ENCODE measurements around the gene SPRED3. TPM values are rescaled to one million over a fixed set of nuclear protein-coding genes. Genes with fewer than 3 reads are reported as not detected.

Gene SPRED3
- total and polyA plus RNA-seq, 2 donors (not counting 1 experiment from before 2014, with no cell fraction given) = 1.1 to 1.7 TPM

GRCh38 chr19:38399081-38399480 lies 10.6 kb downstream of the SPRED3 start:
- Mint-ChIP-seq H3K4me3 (no peak overlapping the region), H3K27me3 (peaks cover 38% of the 10 kb centered on the region), H3K4me1 (peaks cover 25% of the 10 kb centered on the region), H3K9me3 (ENCODE audit: insufficient read depth) (no peaks in the 10 kb centered on the region), H3K27ac (no peak overlapping the region)
- H4K20me1 ChIP-seq (ENCODE audit: control insufficient read depth, insufficient read depth, low read length, poor library complexity, severe bottlenecking) = no peaks in the 10 kb centered on the region
- TF ChIP-seq EZH2 (IDR thresholded peaks at IDR 0.05; ENCODE audit: borderline replicate concordance, insufficient read depth, low read depth, low read length, poor library complexity, severe bottlenecking) = no peak
- no peak for TF ChIP-seq CTCF (IDR thresholded peaks at IDR 0.05)
- H2AFZ ChIP-seq (ENCODE audit: insufficient read depth, low read depth, low read length, poor library complexity, severe bottlenecking) = no peak overlapping the region
- peaks cover 0 to 50% (median 19%) of the 10 kb centered on the region in 4 experiments for H3K27me3 ChIP-seq (replicated peaks in 1 of 4; ENCODE audit: control extremely low read depth in 1 of 4, control insufficient read depth in 3 of 4, insufficient read depth in 4 of 4, low read length in 3 of 4)
- H3K79me2 ChIP-seq (ENCODE audit: control insufficient read depth, insufficient read depth, low read length) = peaks cover 9% of the 10 kb centered on the region
- no peak overlapping the region for H3K4me2 ChIP-seq (replicated peaks; ENCODE audit: low read depth, low read length, poor library complexity, severe bottlenecking)
- peaks cover 0 to 11% (median 0%) of the 10 kb centered on the region in 3 donors for H3K9me3 ChIP-seq (ENCODE audit: control extremely low read depth in 1 of 3, control insufficient read depth in 2 of 3, insufficient read depth in 1 of 3, low read length in 2 of 3)
- intact Hi-C loops (cut with micrococcal nuclease) = no loop called here
- CTCF ChIA-PET = interaction anchor here (1.4 to 1.5 kb wide), 2 partner anchors 235 to 531 kb away, joined by 4 to 6 read pairs; partner anchors contain the start of genes MRPS12 and SARS2
- H3K27ac ChIP-seq (ENCODE audit: low read length in 2 of 2) = no peak overlapping the region
- no peaks in the 10 kb centered on the region for H3K36me3 ChIP-seq (replicated peaks in 1 of 2; ENCODE audit: control extremely low read depth in 1 of 2, control insufficient read depth in 1 of 2, extremely low read depth in 1 of 2, insufficient read depth in 2 of 2, low read length in 1 of 2)
- ATAC-seq (ENCODE audit: low read depth) (no peak), DNase-seq (no peak)
- H3K4me3 ChIP-seq (ENCODE audit: control extremely low read depth in 1 of 5, extremely low read depth in 1 of 5, insufficient read depth in 1 of 5, low read depth in 2 of 5, low read length in 4 of 5) = no peak overlapping the region
- POLR2A ChIA-PET = no interaction called here
- 79% methylated on average over 4 of the region's 9 CpGs for WGBS (ENCODE audit: insufficient coverage)
- no peak overlapping the region for H3K9ac ChIP-seq (ENCODE audit: low read length)
- H3K4me1 ChIP-seq (ENCODE audit: control insufficient read depth in 2 of 2, insufficient read depth in 2 of 2, low read length in 2 of 2) = peaks cover 19 to 27% of the 10 kb centered on the region in 2 donors

DNA sequence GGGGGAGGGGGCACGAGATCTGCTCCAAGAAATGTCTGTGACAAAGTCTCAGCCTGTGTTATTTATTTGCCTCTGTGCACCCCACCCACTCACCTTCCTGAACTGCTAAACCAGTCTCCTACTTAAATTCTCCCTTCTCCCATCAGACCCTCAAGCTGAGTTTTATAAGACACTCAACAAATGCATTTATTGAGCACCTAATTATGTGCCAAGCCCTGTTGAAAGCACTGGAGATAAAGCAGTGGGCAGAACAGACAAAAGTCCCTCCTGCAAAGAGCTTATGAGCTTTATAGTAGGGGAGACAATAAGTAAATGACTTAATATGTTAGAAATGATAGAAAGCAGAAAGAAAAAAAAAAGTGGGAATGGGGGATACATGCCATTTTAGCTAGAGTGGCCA lies 11.0 kb downstream of the SPRED3 start:
- no peaks in the 10 kb centered on the region for H3K36me3 ChIP-seq (replicated peaks in 1 of 2; ENCODE audit: control extremely low read depth in 1 of 2, control insufficient read depth in 1 of 2, extremely low read depth in 1 of 2, insufficient read depth in 2 of 2, low read length in 1 of 2)
- H3K4me3 ChIP-seq (ENCODE audit: control extremely low read depth in 1 of 5, extremely low read depth in 1 of 5, insufficient read depth in 1 of 5, low read depth in 2 of 5, low read length in 4 of 5) = no peak overlapping the region
- no peak overlapping the region for H3K4me2 ChIP-seq (replicated peaks; ENCODE audit: low read depth, low read length, poor library complexity, severe bottlenecking)
- H2AFZ ChIP-seq (ENCODE audit: insufficient read depth, low read depth, low read length, poor library complexity, severe bottlenecking) = no peak overlapping the region
- H3K9ac ChIP-seq (ENCODE audit: low read length) = no peak overlapping the region
- H3K4me1 ChIP-seq (ENCODE audit: control insufficient read depth in 2 of 2, insufficient read depth in 2 of 2, low read length in 2 of 2) = peaks cover 18 to 27% of the 10 kb centered on the region in 2 donors
- TF ChIP-seq EZH2 (IDR thresholded peaks at IDR 0.05; ENCODE audit: borderline replicate concordance, insufficient read depth, low read depth, low read length, poor library complexity, severe bottlenecking) (no peak), CTCF (IDR thresholded peaks at IDR 0.05) (no peak)
- ATAC-seq (ENCODE audit: low read depth) (no peak), DNase-seq (no peak)
- intact Hi-C loops (cut with micrococcal nuclease) = no loop called here
- Mint-ChIP-seq H3K27ac (no peak overlapping the region), H3K4me1 (peaks cover 26% of the 10 kb centered on the region), H3K27me3 (peaks cover 36% of the 10 kb centered on the region), H3K9me3 (ENCODE audit: insufficient read depth) (no peaks in the 10 kb centered on the region), H3K4me3 (no peak overlapping the region)
- 73% methylated on average over 1 of the region's 1 CpG for WGBS (ENCODE audit: insufficient coverage)
- CTCF ChIA-PET = interaction anchor here (1.4 to 1.5 kb wide), 2 partner anchors 235 to 531 kb away, joined by 4 to 6 read pairs; partner anchors contain the start of genes MRPS12 and SARS2
- H3K79me2 ChIP-seq (ENCODE audit: control insufficient read depth, insufficient read depth, low read length) = peaks cover 11% of the 10 kb centered on the region
- POLR2A ChIA-PET = no interaction called here
- no peak overlapping the region for H3K27ac ChIP-seq (ENCODE audit: low read length in 2 of 2)
- H3K9me3 ChIP-seq (ENCODE audit: control extremely low read depth in 1 of 3, control insufficient read depth in 2 of 3, insufficient read depth in 1 of 3, low read length in 2 of 3) = peaks cover 0 to 8% (median 0%) of the 10 kb centered on the region in 3 donors
- H4K20me1 ChIP-seq (ENCODE audit: control insufficient read depth, insufficient read depth, low read length, poor library complexity, severe bottlenecking) = no peaks in the 10 kb centered on the region
- H3K27me3 ChIP-seq (replicated peaks in 1 of 4; ENCODE audit: control extremely low read depth in 1 of 4, control insufficient read depth in 3 of 4, insufficient read depth in 4 of 4, low read length in 3 of 4) = peaks cover 0 to 47% (median 17%) of the 10 kb centered on the region in 4 experiments

Measured in B cell (primary cell).